Epithelial cell of proximal tubule (primary cell): ENCODE data around the gene KRTAP5-7. TPM values are rescaled to one million over a fixed set of nuclear protein-coding genes. Genes with fewer than 3 reads are reported as not detected.
"Not testable (repeated sequence)": the region's sequence is repeated elsewhere in the genome, so short reads cannot be mapped to it uniquely, and the experiment has no call there.

Experiments
- DNase-seq: peaks from one replicate; pipeline ENCODE4 v3.0.0-alpha.2; 2011; ENCODE audit warnings: low read depth
- H3K4me3 ChIP-seq: 2 replicates; pipeline ENCODE4 v1.5.1; 2011; ENCODE audit warnings: low read depth, mild to moderate bottlenecking, low read length
- CTCF ChIP-seq: conservative IDR thresholded peaks from 2 replicates; pipeline ENCODE4 v1.5.1; 2012; ENCODE audit warnings: low read depth, mild to moderate bottlenecking, low read length
- total RNA-seq: library from RNA; depleted of rRNA; stranded (reverse); fragments of >200 nt; gene quantifications from 2 replicates; pipeline ENCODE4 v1.2.3, GENCODE V29; 2015

The KRTAP5-7 gene
- total RNA-seq, 1 donor from 2014 or later, result not detected

GRCh38 chr11:71568704-71569349, 41.8 kb downstream of the KRTAP5-7 start:
- TF ChIP-seq CTCF, result no peak
- H3K4me3 ChIP-seq, result no peak overlapping the region
- DNase-seq, result no peak

GRCh38 chr11:71571101-71571850, 44.2 kb downstream of the KRTAP5-7 start:
- not testable (repeated sequence) for DNase-seq, H3K4me3 ChIP-seq

- no peak overlapping the region for H3K4me3 ChIP-seq
- no peak for TF ChIP-seq CTCF
- no peak for DNase-seq
Observed at GRCh38 chr11:71572811-71573210, 45.7 kb downstream of the KRTAP5-7 start.

- no peak for TF ChIP-seq CTCF
- H3K4me3 ChIP-seq, result no peak overlapping the region
- DNase-seq, result no peak
Observed at GRCh38 chr11:71574418-71574817, 47.4 kb downstream of the KRTAP5-7 start.

- TF ChIP-seq CTCF, result no peak
- H3K4me3 ChIP-seq, result no peak overlapping the region
- DNase-seq, result no peak
Observed at GRCh38 chr11:71575723-71576424, 48.8 kb downstream of the KRTAP5-7 start.

GRCh38 chr11:71576688-71577465, 49.8 kb downstream of the KRTAP5-7 start:
- DNase-seq, result not testable (repeated sequence)

GRCh38 chr11:71577469-71578004, 50.5 kb downstream of the KRTAP5-7 start:
- H3K4me3 ChIP-seq, result no peak overlapping the region
- DNase-seq, result no peak
- no peak for TF ChIP-seq CTCF

More at GRCh38 chr11:71576688-71577465, 49.8 kb downstream of the KRTAP5-7 start:
- H3K4me3 ChIP-seq, result not testable (repeated sequence)

Other genes with a start within 250 kb of the KRTAP5-7 start
- 32.3 and 124 TPM in 2 replicates for gene DHCR7, start 78.9 kb upstream of the KRTAP5-7 start, total RNA-seq
- 43.8 and 72.8 TPM in 2 replicates for gene NADSYN1, start 74.1 kb upstream of the KRTAP5-7 start, total RNA-seq
- not detected in 2 replicates for gene KRTAP5-8, start 10.8 kb downstream of the KRTAP5-7 start, total RNA-seq
- gene KRTAP5-9, start 21.2 kb downstream of the KRTAP5-7 start, total RNA-seq, result not detected in 2 replicates
- not detected in 2 replicates for gene KRTAP5-10, start 38.3 kb downstream of the KRTAP5-7 start, total RNA-seq
- not detected in 2 replicates for gene KRTAP5-11, start 55.6 kb downstream of the KRTAP5-7 start, total RNA-seq